ENCODE measurements around the gene KLHL18.

DNA sequence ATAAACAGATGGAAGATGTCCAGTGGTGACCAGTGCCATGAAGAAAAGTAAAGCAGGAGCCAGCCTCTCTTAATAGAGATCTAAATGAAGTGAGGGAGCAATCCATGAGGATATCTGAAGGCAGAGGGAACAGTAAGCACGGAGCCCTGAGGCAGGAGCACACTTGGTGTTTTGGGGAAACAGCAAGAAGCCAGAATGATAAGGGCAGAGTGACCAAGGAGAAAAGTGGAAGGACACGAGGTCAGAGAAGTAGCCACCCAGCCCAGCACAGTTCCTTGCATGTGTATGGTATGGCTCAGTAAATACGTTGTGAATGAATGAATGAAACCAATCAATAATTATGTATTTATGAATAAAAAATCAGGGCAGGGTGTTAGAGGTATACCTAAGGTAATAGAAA lies 11.6 kb downstream of the KLHL18 start:
- TF ChIP-seq, protein P1, sequence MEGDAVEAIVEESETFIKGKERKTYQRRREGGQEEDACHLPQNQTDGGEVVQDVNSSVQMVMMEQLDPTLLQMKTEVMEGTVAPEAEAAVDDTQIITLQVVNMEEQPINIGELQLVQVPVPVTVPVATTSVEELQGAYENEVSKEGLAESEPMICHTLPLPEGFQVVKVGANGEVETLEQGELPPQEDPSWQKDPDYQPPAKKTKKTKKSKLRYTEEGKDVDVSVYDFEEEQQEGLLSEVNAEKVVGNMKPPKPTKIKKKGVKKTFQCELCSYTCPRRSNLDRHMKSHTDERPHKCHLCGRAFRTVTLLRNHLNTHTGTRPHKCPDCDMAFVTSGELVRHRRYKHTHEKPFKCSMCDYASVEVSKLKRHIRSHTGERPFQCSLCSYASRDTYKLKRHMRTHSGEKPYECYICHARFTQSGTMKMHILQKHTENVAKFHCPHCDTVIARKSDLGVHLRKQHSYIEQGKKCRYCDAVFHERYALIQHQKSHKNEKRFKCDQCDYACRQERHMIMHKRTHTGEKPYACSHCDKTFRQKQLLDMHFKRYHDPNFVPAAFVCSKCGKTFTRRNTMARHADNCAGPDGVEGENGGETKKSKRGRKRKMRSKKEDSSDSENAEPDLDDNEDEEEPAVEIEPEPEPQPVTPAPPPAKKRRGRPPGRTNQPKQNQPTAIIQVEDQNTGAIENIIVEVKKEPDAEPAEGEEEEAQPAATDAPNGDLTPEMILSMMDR (IDR thresholded peaks at IDR 0.05) = no peak
- no peak for TF ChIP-seq POLR2A (IDR thresholded peaks at IDR 0.05)
